NCI-H146 treated with DMSO at 0.1 percent for 48 hours (cell line): Measurements from ENCODE around the gene STKLD1.

ENCODE experiments used
- DNase-seq: peaks from one replicate; lab custom pipeline; 2025; ENCODE audit not compliant: unreplicated experiment; lab: John Stamatoyannopoulos, UW

STKLD1 gene

DNA sequence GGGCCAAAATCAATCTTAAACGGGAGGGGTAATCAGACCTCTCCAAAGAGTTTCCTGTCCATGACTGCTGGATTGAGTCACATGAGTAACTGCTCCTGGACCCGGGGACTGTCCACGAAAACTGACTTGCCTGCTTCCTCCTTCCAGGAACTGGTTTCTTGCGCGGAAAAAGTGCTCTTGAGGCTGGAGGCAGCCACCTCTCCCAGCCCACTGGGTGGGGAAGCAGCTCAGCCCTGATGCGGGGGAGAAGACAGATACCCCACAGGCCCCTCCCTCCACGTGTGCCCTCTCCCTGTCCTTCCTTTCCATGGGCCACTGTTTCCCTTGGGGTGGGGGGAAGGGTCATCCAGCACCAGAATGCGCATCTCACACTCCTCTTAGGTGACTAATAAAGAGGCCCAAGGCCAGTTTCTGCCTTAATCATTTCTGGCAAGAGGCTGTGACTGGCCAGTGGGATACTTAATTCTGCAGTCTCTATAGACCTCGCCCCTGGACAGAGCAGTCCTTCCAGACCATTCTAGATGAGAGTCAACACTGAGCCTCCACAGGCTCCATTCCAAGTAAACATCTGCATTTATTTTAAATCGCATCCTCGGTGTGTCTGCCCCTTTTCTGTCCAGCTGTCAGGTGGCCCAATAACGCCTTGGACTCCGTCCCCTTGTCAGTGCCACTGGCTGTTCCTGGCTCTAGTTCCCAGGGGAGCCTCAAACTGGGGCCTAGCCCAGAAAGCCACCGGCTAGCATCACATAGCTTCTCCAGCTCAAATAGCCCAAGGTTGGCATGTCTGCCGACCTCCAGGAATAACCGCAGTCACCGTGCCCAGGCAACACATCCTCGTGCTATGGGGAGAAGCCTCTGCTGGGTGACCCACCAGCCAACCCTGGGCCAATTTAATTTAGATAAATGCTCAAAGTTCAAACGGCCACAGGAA lies 29.6 kb downstream of the STKLD1 start:
- no peak for DNase-seq

DNA sequence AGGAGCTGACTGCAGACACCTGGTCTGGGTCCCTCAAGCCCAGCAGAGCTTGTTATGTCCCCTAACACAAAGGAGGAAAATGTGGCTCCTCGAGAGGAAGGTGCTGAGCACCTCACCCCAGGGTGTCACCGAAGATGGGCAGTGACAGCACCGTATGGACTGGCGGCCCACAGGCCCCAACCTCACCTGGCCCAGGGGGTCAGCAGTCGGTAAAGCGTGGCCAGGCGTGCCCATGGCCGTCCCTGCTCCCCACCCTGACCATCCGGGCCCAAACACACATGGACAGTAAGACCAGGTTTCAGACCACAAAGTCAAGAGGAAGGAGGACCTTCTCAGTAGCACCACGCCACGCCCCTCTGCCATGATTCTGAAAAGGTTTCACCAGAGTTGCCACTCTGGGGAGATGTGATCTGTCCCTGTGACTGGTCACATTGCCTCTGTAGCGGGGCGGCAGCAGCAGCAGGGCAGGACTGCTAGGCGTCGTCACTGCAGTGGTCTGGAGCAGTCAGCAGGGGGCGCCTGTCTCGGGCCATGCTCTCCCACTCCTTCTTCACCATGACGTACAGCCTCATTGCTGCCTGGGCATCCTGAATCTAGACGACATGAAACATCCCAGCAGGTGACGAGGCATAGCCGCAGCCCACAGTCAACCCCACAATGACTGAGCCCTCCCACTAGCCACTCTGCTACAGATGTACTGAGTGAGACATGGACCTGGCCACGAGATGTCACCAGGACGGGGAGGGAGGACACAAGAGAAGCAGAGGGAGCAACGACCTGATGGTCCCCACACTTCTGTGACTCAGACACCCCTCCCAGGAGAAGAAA lies 30.5 kb downstream of the STKLD1 start:
- no peak for DNase-seq

DNA sequence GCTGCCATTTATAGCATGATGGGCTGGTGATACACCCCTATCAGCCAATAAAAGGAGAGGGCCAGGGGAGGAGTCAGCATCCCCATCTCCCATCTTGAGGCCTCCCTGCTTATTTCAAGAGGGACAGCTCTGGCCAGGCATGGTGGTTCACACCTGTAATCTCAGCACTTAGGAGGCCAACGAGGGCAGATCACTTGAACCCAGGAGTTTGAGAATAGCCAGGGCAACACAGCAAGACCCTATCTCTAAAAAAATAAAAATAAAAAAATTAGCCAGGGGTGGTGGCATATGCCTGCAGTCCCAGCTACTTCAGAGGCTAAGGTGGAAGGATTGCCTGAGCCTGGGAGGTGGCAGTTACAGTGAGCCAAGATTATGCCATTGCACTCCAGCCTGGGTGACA lies 31.9 kb downstream of the STKLD1 start:
- no peak for DNase-seq

DNA sequence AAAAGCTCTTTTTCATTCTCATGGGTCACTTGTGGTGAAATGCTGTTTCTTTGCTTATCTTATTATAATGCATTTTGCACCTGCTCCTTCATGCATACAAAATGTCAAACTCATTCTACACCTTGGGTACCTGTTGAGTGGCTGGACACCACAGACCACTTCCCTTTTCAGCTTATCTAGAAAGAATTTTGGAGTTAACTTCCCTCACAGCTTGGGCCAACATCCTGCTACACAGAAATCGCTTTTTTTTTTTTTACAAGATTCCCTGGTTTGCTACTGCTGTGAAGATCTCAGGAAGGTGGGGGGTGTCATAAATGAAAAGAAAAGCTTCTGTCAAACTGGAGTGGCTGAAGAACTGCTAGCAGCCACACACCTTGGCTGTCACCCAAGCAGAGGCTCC lies 39.0 kb downstream of the STKLD1 start:
- DNase-seq = no peak

DNA sequence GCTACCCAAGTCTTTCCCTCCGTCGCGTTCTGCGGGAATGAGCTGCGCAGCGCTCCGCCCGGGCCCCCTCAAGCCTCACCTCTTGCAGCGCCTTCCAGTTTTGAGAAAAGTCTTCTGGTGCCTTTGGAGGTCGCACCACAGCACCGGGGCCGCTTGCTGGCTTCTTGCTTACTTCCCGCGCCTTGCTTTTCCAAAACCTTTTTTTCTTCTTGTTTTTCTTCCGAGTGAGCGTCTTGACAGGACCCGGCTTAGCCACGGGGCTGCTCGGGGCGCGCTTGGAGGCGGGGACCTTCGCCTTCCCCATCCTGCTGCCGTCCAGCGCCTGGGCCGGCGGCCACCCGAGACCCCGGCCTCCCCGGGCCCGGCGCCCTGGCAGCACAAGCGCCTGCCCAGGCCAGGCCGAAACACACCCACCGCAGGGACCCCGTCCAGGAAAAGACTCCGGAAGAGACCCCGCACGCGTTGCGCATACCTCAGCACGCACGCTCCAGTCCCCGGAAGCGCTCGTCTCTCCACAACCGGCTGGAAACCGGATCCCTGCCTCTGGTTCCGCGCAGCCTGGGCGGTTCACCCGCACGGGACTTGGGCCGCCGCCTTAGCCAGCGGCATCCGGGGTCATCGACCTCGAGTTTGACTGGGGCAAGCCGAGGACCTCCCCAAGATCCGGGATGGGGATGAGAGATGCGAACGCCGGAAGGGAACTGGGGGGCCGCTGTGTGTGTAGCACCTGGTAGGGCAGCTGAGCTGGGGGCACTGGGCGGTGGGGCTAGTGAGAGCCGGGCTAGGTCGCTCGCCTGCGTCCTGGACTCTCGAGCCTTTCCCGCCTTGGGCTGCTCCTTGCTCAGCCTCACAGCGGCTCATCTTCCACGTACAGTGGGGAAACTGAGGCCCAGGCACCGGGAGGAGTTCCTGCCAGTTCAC lies 41.6 kb downstream of the STKLD1 start, which contains the start of gene REXO4:
Gene REXO4 (minus strand): TSS at position 470 of the 921 bp plus-strand sequence. CDS start 166 bp downstream, at position 304.
- DNase-seq = peak; percentile 35

DNA sequence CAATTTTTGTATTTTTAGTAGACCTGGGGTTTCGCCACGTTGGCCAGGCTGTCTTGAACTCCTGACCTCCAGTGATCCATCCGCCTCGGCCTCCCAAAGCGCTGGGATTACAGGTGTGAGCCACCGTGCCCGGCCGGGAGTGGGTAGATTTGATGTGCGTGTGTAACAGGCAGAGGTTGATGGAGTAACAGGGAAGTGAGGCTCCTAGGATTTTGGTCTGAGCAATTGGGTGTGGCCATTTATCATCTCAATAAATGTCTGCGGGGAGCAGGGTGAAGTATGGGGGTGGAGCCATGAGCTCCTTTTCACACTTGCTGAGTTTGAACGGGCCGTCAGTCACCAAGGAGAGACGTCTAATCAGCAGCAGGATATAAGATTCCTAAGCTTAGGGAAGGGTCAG lies 42.8 kb downstream of the STKLD1 start:
- no peak for DNase-seq

DNA sequence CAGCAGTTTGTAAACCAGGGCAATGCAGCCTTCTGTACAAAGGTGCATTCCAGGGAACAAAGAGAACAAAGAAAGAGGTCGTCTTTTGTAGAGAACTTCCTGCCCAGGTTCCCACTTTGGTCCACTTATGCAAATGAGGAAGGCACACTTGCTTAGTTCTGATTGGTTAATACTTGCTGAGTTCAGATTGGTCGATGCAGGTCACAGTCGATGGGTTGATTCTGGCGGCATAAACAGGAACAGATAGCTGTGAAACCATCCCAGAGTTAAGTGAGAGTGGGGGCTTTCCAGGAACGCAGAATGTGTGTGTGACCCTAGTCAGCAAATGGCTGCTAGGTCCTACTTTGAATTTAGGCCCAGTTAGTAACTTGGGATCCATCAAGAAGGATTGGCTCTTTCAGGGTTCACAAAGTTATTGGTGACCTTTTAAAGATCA lies 44.2 kb downstream of the STKLD1 start:
- no peak for DNase-seq

DNA sequence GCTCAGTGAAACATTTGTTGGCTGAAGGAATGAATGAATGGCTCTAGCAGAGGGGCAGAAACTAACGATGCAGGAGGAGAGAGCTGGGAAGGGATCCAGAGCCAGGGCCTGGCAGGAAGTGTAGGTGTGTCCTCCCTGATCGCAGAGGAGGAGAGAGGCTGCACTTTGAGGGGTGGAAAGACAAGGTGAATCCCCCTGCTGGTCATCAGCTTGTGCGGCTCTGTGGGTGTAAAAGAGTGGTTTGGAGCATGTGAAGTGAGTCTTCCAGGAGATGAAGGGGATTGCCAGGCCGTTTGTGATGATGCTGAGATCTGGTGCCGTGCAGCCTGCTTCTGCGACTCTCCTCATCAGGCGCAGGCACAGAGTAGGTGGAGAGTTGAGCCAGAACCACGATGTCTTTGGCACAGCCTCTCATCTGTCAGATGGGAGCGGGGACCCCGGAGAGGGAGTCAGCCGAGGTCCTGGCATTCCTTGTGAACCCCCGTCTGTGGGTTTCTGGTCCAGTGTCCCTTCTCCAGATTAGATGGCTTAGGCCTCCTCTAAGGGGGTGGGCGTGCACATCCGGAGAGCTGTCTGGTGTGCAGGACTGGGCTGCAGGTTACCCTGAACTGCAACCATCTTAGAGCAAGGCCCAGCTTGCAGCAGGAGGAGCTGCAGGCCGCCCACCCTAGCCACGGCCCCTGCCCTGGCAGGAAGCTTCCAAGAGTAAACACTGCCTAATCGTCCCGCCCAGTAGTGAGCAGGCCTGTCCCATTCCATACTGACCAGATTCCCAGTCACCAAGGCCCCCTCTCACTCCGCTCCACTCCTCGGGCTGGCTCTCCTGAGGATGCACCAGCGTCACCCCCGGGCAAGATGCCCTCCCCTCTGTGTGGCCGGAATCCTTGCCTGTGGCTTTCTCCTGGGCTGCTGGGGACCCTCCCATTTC lies 45.7 kb downstream of the STKLD1 start, which contains the start of gene ADAMTS13:
Gene ADAMTS13 (plus strand): TSS at position 753 of the 928 bp plus-strand sequence. CDS start 77 bp downstream, at position 830.
- no peak for DNase-seq

DNA sequence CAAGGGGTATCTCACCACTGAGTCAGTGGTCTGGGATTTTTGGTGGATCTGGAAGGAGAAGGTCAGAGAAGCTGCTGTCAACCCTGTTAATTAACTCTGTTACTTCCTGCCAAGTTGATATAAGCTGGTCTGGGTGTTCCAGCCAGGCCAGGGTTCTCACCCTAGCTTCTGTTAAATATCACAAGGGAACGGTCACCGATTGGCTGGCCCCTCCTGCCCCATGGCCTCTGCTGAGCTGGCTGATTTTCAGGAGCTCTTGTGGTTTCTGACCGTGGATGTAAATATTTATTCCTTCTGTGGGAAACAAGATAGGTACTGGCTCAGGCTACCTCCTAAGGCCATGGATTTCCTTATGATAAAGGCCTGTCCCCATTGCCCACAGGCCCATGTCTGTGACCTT lies 47.0 kb downstream of the STKLD1 start:
- no peak for DNase-seq

DNA sequence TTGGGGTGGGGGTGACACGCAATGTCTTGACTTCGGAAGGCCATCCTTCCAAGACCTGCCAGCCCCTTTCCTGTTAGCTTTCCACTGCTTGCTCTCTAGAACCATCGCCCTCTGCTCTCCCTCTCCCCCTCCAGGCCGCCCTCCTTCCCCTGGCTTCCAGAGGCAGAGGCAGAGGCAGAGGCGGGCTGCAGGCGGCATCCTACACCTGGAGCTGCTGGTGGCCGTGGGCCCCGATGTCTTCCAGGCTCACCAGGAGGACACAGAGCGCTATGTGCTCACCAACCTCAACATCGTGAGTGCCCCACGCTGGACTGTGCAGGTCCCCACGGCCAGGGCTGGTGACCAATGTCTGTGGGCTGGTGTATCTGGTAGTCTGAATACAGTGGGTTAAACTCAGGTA lies 48.0 kb downstream of the STKLD1 start:
- DNase-seq = no peak

DNA sequence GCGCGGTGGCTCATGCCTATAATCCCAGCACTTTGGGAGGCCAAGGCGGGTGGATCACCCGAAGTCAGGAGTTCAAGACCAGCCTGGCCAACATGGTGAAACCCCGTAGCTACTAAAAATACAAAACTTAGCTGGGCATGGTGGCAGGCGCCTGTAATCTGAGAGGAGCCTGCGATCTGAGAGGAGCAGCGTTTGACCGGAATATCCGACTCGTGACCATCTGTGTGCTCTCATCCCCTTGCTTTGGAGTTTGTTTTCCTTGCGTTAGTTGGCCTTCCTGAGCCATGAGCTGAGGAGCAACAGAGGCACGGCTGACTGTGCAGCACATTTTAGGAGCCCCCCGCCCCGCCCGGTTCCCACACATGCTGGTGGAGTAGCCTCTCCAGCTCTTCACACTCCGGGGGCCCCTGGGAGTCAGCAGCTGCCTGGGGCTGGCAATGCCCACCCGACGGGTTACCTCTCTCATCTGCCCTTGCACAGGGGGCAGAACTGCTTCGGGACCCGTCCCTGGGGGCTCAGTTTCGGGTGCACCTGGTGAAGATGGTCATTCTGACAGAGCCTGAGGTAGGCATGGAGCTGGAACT lies 49.0 kb downstream of the STKLD1 start:
- no peak for DNase-seq

DNA sequence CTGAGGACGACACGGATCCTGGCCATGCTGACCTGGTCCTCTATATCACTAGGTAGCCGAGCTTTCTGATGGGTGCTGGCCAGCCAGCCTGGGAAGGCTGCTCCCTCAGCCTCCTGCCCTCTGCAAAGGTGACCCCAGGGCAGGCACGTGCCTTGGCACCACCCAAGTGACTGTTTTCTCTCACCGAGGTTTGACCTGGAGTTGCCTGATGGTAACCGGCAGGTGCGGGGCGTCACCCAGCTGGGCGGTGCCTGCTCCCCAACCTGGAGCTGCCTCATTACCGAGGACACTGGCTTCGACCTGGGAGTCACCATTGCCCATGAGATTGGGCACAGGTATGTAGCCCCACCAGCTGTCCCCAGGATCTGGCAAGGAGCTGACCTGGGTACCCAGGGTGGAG lies 49.8 kb downstream of the STKLD1 start:
- DNase-seq = no peak

DNA sequence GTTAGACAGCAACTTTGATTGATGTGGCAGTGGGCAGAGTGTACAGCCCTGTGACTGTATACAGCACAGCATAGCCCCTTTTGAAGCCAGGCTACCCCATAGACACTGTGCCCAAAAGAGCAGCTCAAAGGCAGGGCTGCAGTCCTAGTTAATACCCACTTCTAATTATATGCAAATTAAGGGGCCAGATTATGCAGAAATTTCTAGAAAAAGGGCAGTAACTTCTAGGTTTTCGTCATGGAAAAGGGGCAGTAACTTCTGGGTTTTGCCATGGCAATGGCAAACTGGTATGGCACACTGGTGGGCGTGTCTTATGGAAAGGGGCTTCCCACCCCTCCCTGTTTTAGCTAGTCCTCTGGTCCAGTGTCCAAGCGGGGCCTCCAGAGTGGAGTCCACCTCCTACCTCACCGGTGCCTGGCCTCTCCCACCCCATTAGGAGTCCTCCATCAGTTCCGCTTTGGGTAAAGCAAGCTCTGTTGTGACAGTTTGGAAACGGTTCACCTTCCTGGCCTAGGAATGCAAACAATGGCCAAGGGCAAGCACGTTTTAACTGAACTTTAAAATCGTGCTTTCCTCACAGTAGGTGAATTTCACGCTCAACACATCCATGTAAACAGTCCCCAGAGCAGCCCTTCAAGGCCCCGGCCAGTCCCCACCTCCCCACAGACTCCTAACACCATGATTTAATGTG lies 51.6 kb downstream of the STKLD1 start:
- no peak for DNase-seq

DNA sequence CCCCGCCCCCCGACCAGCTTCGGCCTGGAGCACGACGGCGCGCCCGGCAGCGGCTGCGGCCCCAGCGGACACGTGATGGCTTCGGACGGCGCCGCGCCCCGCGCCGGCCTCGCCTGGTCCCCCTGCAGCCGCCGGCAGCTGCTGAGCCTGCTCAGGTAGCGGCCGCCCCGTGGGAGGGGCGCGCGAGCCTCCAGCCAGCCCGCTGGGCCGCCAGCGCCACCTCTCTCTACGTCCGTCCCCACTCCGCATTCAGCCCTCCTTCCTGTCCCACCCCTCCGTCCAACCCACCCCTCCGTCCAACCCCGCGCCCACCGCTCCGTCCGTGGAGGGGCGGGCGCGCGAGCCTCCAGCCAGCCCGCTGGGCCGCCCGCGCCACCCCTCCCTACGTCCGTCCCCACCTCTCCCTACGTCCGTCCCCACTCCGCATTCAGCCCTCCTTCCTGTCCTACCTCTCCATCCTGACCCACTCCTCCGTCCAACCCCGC lies 52.5 kb downstream of the STKLD1 start:
- peak; percentile 42 for DNase-seq

DNA sequence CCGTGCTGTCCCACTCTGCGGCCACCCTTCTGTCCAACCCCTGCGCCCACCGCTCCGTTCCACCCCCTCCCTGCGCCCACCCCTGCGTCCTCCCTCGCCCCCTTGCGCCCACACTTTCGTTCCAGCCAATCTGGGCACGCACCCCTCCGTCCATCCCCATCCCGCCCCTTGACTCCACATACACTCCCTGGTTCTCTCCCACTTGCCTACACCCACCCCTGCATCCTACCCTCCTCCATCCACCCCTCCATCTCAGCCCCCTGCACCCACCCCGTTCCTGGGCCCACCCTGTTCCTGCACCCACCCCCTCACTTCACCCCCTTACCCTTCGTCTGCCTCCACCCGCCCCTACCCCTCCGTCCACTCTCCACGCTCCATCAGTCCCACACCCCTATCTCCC lies 53.0 kb downstream of the STKLD1 start:
- DNase-seq = no peak

DNA sequence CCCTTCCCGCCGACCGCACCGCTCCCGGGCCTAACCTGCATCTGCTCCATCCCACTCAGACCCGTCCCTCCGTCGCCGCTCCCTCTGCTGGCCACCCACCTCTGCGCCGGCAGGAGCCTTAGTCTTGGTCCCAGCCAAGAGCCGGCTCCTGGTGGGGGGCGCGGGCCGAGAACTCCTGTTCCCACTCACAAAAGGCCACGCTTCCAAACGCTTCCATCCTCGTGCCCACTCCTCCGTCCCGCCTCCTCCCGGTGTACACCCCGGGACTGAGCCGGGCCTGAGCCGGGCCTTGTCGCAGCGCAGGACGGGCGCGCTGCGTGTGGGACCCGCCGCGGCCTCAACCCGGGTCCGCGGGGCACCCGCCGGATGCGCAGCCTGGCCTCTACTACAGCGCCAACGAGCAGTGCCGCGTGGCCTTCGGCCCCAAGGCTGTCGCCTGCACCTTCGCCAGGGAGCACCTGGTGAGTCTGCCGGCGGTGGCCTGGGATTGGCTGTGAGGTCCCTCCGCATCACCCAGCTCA lies 53.5 kb downstream of the STKLD1 start:
- DNase-seq = no peak

DNA sequence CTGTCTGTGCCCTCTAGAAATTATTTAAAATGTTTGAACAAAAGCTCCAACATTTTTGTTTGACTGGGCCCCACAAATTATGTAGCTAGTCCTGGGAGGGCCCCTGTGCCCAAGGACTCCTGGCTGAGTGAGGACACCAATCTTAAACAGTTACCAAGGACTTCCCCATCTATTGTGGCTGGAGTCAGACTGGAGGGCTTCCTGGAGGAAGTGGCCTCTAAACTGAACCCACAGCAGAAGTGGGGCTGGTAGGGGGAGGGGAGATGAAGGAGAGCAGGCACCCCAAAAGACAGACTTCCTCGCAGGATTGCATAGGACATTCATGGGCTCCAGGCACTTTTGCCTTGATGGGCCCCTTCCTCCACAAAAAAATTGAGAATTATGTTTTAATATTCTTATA lies 54.1 kb downstream of the STKLD1 start:
- DNase-seq = no peak

DNA sequence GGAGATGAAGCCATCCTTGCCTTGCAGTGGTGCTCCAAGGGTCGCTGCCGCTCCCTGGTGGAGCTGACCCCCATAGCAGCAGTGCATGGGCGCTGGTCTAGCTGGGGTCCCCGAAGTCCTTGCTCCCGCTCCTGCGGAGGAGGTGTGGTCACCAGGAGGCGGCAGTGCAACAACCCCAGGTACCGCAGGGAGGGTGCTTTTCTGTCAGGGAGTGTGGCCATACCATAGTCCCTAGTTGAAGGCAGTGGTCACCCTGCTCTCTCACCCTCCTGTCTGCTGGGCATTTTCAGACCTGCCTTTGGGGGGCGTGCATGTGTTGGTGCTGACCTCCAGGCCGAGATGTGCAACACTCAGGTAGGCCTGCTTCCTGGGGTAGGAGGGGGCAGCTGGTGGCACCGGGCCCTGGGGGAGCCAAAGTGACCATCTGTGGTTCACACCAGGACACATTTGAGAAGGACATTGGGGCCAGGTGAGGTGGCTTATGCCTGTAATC lies 57.2 kb downstream of the STKLD1 start:
- no peak for DNase-seq
